ENCODE measurements around the gene MRPL55.

MRPL55 gene

DNA sequence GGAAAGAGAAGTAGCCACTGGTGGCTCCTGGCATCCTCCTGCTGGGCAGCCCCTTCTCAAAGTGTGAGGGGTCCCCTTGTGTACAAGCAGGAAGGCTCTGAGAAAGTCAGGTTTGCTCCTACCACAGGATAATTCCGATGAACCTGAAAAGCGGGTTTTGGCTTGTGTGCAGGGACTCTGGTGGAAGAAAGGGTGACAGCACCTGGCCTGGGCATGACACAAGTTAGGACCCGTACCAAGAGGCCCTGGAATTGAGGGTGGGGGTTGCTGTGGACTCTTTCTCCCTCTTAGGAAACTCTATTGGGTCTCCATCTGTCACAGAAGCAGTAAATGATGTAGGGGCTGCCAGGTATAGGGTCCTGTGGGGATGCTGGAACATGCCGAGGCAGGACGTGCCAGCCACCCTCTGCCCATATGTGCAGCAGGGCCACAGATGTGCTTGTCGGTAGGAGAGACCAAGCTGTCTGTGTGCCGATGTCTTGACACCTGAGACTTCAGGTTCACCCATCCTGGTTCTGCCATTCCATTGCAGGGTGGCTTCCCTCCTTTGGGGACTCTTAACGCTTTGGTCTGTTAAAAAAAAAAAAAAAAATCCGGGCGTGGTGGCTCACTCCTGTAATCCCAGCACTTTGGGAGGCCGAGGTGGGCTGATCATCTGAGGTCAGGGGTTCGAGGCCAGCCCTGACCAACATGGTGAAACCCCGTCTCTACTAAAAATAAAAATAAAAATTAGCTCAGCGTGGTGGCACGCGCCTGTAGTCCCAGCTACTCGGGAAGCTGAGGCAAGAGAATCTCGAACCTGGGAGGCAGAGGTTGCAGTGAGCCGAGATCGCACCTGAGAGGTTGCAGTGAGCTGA, 15.8 kb downstream of the MRPL55 start:
- TF ChIP-seq, protein P1, sequence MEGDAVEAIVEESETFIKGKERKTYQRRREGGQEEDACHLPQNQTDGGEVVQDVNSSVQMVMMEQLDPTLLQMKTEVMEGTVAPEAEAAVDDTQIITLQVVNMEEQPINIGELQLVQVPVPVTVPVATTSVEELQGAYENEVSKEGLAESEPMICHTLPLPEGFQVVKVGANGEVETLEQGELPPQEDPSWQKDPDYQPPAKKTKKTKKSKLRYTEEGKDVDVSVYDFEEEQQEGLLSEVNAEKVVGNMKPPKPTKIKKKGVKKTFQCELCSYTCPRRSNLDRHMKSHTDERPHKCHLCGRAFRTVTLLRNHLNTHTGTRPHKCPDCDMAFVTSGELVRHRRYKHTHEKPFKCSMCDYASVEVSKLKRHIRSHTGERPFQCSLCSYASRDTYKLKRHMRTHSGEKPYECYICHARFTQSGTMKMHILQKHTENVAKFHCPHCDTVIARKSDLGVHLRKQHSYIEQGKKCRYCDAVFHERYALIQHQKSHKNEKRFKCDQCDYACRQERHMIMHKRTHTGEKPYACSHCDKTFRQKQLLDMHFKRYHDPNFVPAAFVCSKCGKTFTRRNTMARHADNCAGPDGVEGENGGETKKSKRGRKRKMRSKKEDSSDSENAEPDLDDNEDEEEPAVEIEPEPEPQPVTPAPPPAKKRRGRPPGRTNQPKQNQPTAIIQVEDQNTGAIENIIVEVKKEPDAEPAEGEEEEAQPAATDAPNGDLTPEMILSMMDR (IDR thresholded peaks at IDR 0.05; ENCODE audit: low read depth, low read length): no peak
- H3K4me3 ChIP-seq (ENCODE audit: low read depth, low read length): no peak overlapping the region

DNA sequence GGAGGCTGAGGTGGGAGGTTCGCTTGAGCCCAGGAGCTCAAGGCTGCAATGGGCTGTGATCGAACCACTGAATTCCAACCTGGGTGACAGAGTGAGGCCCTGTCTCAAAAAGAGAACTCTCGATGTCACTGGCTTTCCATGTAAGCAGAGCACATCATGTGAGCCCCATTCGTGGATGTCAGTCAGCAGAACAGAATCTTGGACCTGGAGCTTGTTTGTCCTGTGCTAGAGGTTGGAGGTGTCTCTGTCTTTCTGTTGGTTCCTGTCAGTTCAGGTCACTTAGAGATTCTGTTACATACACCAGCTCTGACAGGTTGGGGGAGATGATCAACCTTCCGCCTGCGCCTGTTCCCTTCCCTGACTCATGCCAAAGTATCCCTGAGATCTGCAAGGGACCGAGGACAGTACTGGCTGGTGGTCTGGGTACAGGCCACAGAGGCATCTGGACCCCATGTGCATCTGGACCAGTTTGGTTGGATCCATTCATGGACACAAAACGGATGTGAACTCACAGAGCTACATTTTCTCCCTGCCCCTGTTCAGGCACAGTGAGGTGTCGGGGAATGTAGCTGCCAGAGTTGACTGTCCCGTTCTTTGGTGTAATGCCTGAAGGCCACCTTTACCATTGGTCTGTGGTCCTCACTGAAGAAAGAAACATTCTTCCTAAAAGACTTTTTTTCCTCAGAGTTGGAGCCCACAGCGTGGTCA, 16.6 kb downstream of the MRPL55 start:
- TF ChIP-seq, protein P1 (IDR thresholded peaks at IDR 0.05; ENCODE audit: low read depth, low read length): no peak
- no peak overlapping the region for H3K4me3 ChIP-seq (ENCODE audit: low read depth, low read length)

DNA sequence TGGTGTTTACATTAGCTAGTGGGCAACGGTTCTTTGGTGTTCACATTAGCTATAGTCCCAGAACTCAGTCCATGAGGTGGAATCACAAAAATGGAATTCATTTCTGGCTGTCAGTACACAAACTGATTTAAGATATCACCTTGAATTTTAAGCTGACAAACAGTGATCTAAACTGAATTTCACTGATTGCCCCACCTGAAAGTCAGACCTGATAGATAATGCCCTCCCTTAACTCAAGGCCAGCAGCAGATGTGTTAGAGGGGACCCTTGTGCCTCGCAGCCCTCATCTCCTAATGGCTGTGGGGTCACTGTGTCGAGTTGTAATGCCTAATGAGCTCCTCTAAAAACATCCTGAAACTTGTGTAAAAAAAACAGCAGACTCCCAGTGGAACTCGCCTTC, 18.0 kb downstream of the MRPL55 start:
- TF ChIP-seq, protein P1 (IDR thresholded peaks at IDR 0.05; ENCODE audit: low read depth, low read length): no peak
- H3K4me3 ChIP-seq (ENCODE audit: low read depth, low read length): no peak overlapping the region

DNA sequence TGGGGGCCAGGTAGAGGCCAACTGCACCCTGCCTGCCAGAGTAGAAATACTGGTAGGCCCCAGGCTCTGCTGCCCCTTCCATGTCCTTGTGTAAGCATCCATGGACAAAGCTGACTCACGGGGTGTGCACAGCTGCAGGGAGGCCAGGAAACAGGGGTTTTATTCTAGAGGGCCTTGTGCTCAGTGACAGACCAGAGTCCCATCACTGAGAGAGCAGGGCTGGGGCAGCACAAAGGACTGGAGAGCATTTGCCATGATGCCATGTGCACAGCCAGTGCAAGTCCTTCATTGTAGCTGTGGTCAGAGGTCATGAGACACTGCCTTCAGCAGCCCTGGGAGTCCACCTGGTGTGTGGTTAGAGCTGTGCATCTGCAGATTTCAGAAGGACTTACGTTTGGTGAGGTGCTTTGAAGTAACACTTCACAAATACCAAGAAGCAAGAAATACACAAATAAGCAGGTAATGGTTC, 18.5 kb downstream of the MRPL55 start:
- H3K4me3 ChIP-seq (ENCODE audit: low read depth, low read length): no peak overlapping the region
- TF ChIP-seq, protein P1 (IDR thresholded peaks at IDR 0.05; ENCODE audit: low read depth, low read length): no peak

DNA sequence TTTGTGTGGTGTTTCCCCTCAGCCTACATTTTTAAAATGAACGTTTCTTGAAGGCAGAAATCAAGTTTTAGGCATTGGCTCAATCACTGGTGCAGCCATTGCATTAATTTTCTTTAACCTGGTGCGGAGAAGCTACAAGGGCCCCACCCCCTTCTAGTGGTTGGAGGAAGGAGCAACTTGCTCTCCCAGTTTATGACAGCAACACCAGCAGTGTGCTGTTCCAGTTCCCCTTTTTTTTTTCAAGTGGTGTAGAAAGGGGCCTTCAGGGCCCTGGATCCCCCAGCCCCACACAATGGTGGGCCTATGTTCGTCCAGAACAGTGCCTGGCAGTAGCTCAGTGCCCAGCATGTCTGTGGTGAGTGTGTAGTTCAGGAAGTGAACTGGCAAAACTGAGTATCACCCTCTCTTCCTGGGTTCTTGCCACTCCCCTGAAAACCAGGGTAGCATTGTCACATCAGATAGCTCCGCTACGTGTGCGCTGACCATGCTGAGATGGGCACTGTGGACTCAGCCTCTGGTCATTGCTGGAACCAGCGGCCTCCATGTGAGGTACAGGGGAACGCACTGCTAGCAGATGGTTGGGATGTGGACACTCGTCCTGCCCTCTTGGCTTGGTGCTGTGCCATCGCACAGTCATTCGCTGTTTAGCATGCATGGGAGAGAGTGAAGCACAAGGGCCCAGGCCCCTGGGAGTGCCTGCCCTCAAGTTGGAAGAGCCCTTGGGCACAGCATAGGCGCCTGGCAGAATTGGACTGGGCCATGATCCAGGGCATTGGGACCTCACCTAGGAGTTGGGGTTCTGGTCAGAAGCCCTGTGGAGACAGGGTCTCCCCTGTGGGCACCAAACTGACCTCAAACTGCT, 19.3 kb downstream of the MRPL55 start:
- H3K4me3 ChIP-seq (ENCODE audit: low read depth, low read length): no peak overlapping the region
- TF ChIP-seq, protein P1 (IDR thresholded peaks at IDR 0.05; ENCODE audit: low read depth, low read length): no peak

DNA sequence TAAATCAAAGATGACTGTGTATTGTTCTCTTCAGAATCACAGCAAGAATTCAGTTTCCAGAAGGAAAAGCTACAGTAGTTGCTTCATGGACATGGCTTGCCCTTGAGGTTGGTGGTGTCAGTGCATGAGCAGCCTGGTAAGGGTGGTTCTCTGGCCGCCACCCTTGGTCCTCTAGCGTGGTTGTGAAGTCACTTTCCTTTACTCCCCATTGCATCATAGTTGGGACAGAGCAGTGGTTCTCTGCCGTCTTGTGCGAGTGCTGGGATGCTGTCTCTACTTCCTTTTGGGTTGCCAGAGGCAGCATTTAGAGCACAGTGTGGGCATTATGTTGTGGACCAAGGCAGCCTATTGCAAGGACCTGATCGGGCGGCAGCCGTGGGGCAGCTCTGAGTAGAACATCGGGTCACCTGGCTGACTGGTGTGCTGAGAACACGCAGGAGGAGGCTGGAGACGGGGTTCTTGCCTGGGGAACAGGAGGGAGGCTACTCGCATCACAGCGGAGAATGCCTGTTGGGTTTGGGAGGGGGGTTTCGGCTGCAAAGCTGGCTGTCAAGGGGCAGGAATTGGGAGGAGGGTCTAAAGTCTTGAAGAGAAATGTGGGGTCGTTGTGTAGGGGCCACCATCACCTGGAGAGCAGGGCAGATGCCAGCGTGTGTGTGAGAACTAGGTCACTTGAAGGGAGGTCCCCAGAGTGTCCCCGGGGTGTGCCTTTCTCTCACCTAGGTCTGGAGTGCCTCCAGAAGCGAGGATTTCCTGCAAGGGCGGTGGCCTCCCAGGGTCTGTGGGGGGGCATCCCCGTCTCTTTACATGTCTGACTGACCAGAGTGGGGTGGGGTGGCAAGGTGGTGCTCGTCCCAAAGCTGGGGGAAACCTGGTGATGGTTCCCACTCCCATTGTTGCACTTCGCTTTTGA, 20.3 kb downstream of the MRPL55 start:
- H3K4me3 ChIP-seq (ENCODE audit: low read depth, low read length): no peak overlapping the region

More for the DNA sequence above, 20.3 kb downstream of the MRPL55 start:
- TF ChIP-seq, protein P1 (IDR thresholded peaks at IDR 0.05; ENCODE audit: low read depth, low read length): no peak
